ACC112 (cell line): ENCODE measurements around the gene STEAP1B.

Experiments used
- H2AFZ ChIP-seq: fragments of 200-600 bp; sonication (generic); one replicate; pipeline ENCODE4 v1.6.0; 2017; ENCODE audit warnings: antibody characterized with exemption, low read length; ENCODE audit not compliant: unreplicated experiment
- H3K27ac ChIP-seq: fragments of 200-600 bp; sonication (generic); 2 replicates; pipeline ENCODE4 v1.5.1; 2014; ENCODE audit warnings: low read depth, mild to moderate bottlenecking, antibody characterized with exemption, low read length, moderate library complexity
- H3K27me3 ChIP-seq: fragments of 200-600 bp; sonication (generic); 2 replicates; pipeline ENCODE4 v1.6.1; 2014; ENCODE audit warnings: mild to moderate bottlenecking, antibody characterized with exemption, low read length, moderate library complexity, mixed read lengths; ENCODE audit not compliant: insufficient read depth
- H3K36me3 ChIP-seq: fragments of 200-600 bp; sonication (generic); 2 replicates; pipeline ENCODE4 v1.6.1; 2016; ENCODE audit warnings: mild to moderate bottlenecking, antibody characterized with exemption, low read length, moderate library complexity, mixed read lengths; ENCODE audit not compliant: insufficient read depth
- H3K4me1 ChIP-seq: fragments of 200-600 bp; sonication (generic); one replicate; pipeline ENCODE4 v1.6.1; 2016; ENCODE audit warnings: low read length, mixed read lengths; ENCODE audit not compliant: insufficient read depth, unreplicated experiment, control insufficient read depth
- H3K4me3 ChIP-seq: fragments of 200-600 bp; sonication (generic); 2 replicates; pipeline ENCODE4 v1.5.1; 2014; ENCODE audit warnings: mild to moderate bottlenecking, low read depth, low read length
- H3K79me2 ChIP-seq: fragments of 200-600 bp; sonication (generic); one replicate; pipeline ENCODE4 v1.6.0; 2016; ENCODE audit warnings: low read length; ENCODE audit not compliant: control insufficient read depth, unreplicated experiment, insufficient read depth

Gene STEAP1B

GRCh38 chr7:22430457-22430856 lies 69.5 kb downstream of the STEAP1B start:
- H3K4me3 ChIP-seq, result no peak overlapping the region
- H3K27ac ChIP-seq, result no peak overlapping the region
- peaks cover 18% of the 10 kb centered on the region for H3K4me1 ChIP-seq
- no peaks in the 10 kb centered on the region for H3K27me3 ChIP-seq
- peaks cover 2% of the 10 kb centered on the region for H3K79me2 ChIP-seq
- H2AFZ ChIP-seq, result no peak overlapping the region
- no peaks in the 10 kb centered on the region for H3K36me3 ChIP-seq

GRCh38 chr7:22429386-22429785 lies 70.6 kb downstream of the STEAP1B start:
- no peaks in the 10 kb centered on the region for H3K36me3 ChIP-seq
- H3K27ac ChIP-seq, result no peak overlapping the region
- no peaks in the 10 kb centered on the region for H3K27me3 ChIP-seq
- peaks cover 2% of the 10 kb centered on the region for H3K79me2 ChIP-seq
- no peak overlapping the region for H3K4me3 ChIP-seq
- H2AFZ ChIP-seq, result no peak overlapping the region
- peaks cover 16% of the 10 kb centered on the region for H3K4me1 ChIP-seq

GRCh38 chr7:22427855-22428254 lies 72.1 kb downstream of the STEAP1B start:
- no peak overlapping the region for H3K27ac ChIP-seq
- H3K27me3 ChIP-seq, result no peaks in the 10 kb centered on the region
- no peak overlapping the region for H3K4me3 ChIP-seq
- peaks cover 2% of the 10 kb centered on the region for H3K79me2 ChIP-seq
- H3K4me1 ChIP-seq, result peaks cover 2% of the 10 kb centered on the region
- H3K36me3 ChIP-seq, result no peaks in the 10 kb centered on the region
- H2AFZ ChIP-seq, result no peak overlapping the region

GRCh38 chr7:22427104-22427503 lies 72.9 kb downstream of the STEAP1B start:
- Histone ChIP-seq H3K79me2 (no peaks in the 10 kb centered on the region), H3K4me3 (no peak overlapping the region), H3K4me1 (no peaks in the 10 kb centered on the region), H3K27me3 (no peaks in the 10 kb centered on the region), H3K27ac (no peak overlapping the region), H2AFZ (no peak overlapping the region), H3K36me3 (no peaks in the 10 kb centered on the region)

GRCh38 chr7:22426463-22427094 lies 73.4 kb downstream of the STEAP1B start:
- Histone ChIP-seq H3K4me1 (no peaks in the 10 kb centered on the region), H3K79me2 (no peaks in the 10 kb centered on the region), H3K27ac (no peak overlapping the region), H3K27me3 (no peaks in the 10 kb centered on the region), H3K4me3 (no peak overlapping the region), H2AFZ (no peak overlapping the region), H3K36me3 (no peaks in the 10 kb centered on the region)

- H3K27ac ChIP-seq, result no peak overlapping the region
Measured at GRCh38 chr7:22425361-22425760, 74.6 kb downstream of the STEAP1B start.

GRCh38 chr7:22422831-22423615 lies 77.0 kb downstream of the STEAP1B start:
- H3K27ac ChIP-seq, result no peak overlapping the region
- H3K4me3 ChIP-seq, result no peak overlapping the region
- H3K79me2 ChIP-seq, result no peaks in the 10 kb centered on the region
- H3K4me1 ChIP-seq, result no peaks in the 10 kb centered on the region
- no peaks in the 10 kb centered on the region for H3K27me3 ChIP-seq
- no peaks in the 10 kb centered on the region for H3K36me3 ChIP-seq
- no peak overlapping the region for H2AFZ ChIP-seq

More at GRCh38 chr7:22425361-22425760, 74.6 kb downstream of the STEAP1B start:
- no peak overlapping the region for H2AFZ ChIP-seq
- H3K4me3 ChIP-seq, result no peak overlapping the region
- no peaks in the 10 kb centered on the region for H3K27me3 ChIP-seq
- no peaks in the 10 kb centered on the region for H3K79me2 ChIP-seq
- no peaks in the 10 kb centered on the region for H3K36me3 ChIP-seq
- no peaks in the 10 kb centered on the region for H3K4me1 ChIP-seq

- H3K79me2 ChIP-seq, result no peaks in the 10 kb centered on the region
- H3K27me3 ChIP-seq, result no peaks in the 10 kb centered on the region
- H2AFZ ChIP-seq, result no peak overlapping the region
- H3K36me3 ChIP-seq, result no peaks in the 10 kb centered on the region
- H3K4me1 ChIP-seq, result no peaks in the 10 kb centered on the region
- no peak overlapping the region for H3K27ac ChIP-seq
- no peak overlapping the region for H3K4me3 ChIP-seq
Measured at GRCh38 chr7:22420973-22421635, 78.9 kb downstream of the STEAP1B start.

- Histone ChIP-seq H3K27ac (no peak overlapping the region), H3K79me2 (no peaks in the 10 kb centered on the region), H3K4me3 (no peak overlapping the region), H2AFZ (no peak overlapping the region), H3K27me3 (no peaks in the 10 kb centered on the region), H3K4me1 (no peaks in the 10 kb centered on the region), H3K36me3 (no peaks in the 10 kb centered on the region)
Measured at GRCh38 chr7:22420008-22420407, 80.0 kb downstream of the STEAP1B start.

- H2AFZ ChIP-seq, result no peak overlapping the region
- H3K4me1 ChIP-seq, result no peaks in the 10 kb centered on the region
- no peak overlapping the region for H3K4me3 ChIP-seq
- H3K36me3 ChIP-seq, result no peaks in the 10 kb centered on the region
- H3K27me3 ChIP-seq, result no peaks in the 10 kb centered on the region
- H3K79me2 ChIP-seq, result no peaks in the 10 kb centered on the region
- no peak overlapping the region for H3K27ac ChIP-seq
Measured at GRCh38 chr7:22419488-22419887, 80.5 kb downstream of the STEAP1B start.
